ENCODE data around the gene CENPQ.

DNA sequence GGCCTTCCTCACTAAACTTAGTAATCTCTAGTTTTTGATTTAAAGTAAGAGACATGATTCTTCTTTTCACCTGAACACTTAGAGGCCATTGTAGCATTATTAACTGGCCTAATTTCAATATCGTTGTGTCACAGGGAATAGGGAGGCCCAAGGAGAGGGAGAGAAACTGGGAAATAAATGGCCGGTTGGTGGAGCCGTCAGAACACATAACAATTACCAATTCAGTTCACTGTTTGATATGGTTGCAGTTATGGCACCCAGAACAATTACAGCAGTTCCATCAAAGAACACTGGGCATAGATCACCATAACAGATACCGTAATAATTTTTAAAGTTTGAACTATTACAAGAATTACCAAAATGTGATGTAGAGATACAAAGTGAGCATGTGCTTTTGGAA lies 27.5 kb downstream of the CENPQ start:
- TF ChIP-seq, protein P1, sequence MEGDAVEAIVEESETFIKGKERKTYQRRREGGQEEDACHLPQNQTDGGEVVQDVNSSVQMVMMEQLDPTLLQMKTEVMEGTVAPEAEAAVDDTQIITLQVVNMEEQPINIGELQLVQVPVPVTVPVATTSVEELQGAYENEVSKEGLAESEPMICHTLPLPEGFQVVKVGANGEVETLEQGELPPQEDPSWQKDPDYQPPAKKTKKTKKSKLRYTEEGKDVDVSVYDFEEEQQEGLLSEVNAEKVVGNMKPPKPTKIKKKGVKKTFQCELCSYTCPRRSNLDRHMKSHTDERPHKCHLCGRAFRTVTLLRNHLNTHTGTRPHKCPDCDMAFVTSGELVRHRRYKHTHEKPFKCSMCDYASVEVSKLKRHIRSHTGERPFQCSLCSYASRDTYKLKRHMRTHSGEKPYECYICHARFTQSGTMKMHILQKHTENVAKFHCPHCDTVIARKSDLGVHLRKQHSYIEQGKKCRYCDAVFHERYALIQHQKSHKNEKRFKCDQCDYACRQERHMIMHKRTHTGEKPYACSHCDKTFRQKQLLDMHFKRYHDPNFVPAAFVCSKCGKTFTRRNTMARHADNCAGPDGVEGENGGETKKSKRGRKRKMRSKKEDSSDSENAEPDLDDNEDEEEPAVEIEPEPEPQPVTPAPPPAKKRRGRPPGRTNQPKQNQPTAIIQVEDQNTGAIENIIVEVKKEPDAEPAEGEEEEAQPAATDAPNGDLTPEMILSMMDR (IDR thresholded peaks at IDR 0.05), result no peak
- no peak for TF ChIP-seq POLR2A (IDR thresholded peaks at IDR 0.05)

Data from lower leg skin (tissue), 3 donors.